Endothelial cell of hepatic sinusoid (primary cell): ENCODE results near the gene SAMD11.

ENCODE experiments used
- in situ Hi-C: cut with HindIII; loops from 2 replicates; pipeline ENCODE4 v1.10.0; 2017; ENCODE audit warnings: low sequenced_read_pairs

SAMD11 gene

GRCh38 chr1:993379-993995, 69.8 kb downstream of the SAMD11 start:
- in situ Hi-C loops = no loop called here
